ENCODE measurements around the gene SLC26A6. TPM values are rescaled to one million over a fixed set of nuclear protein-coding genes. Genes with fewer than 3 reads are reported as not detected.

The SLC26A6 gene
- total RNA-seq, 5 donors from 2014 or later (not counting 1 experiment from before 2014, with no cell fraction given): 16.2 to 36.4 (median 29.2) TPM

GRCh38 chr3:48672522-48672921 is 37.3 kb upstream of the SLC26A6 start:
- Mint-ChIP-seq H3K9me3 (no peaks in the 10 kb centered on the region), H3K4me1 (no peaks in the 10 kb centered on the region), H3K36me3 (peaks cover 11% of the 10 kb centered on the region), H3K27ac (peak overlapping the region in 1 of 2 donors; percentile 44), H3K4me3 (no peak overlapping the region), H3K27me3 (no peaks in the 10 kb centered on the region)
- Histone ChIP-seq H3K27me3 (replicated peaks in 1 of 2; ENCODE audit: control insufficient read depth in 2 of 2, extremely low read depth in 1 of 2, insufficient read depth in 2 of 2, low read length in 1 of 2) (no peaks in the 10 kb centered on the region), H3K27ac (ENCODE audit: low read length) (no peak overlapping the region), H3K9me3 (no peaks in the 10 kb centered on the region), H3K4me3 (ENCODE audit: control insufficient read depth in 1 of 2, extremely low read depth in 1 of 2, low read length in 1 of 2) (no peak overlapping the region), H3K36me3 (ENCODE audit: control insufficient read depth in 2 of 2, extremely low read depth in 1 of 2, insufficient read depth in 1 of 2, low read length in 1 of 2) (no peaks in the 10 kb centered on the region), H3K4me1 (ENCODE audit: control insufficient read depth in 1 of 2, extremely low read depth in 1 of 2, insufficient read depth in 2 of 2, low read length in 2 of 2) (no peaks in the 10 kb centered on the region)
- ChIA-PET POLR2A (interaction anchor here in 1 of 2 donors (0.6 kb wide), 1 partner anchor 51 kb away, joined by 4 read pairs; the partner anchor contains the start of gene TMEM89), CTCF (interaction anchor here in 1 of 2 donors (0.7 kb wide), 1 partner anchor 59 kb away, joined by 6 read pairs; no protein-coding TSS in a partner anchor)
- ATAC-seq (replicated peaks in 1 of 4): no peak
- WGBS (ENCODE audit: insufficient coverage): no CpG with 5 or more reads among the region's 1 CpG
- no peak for DNase-seq

- peaks cover 14 to 26% (median 18%) of the 10 kb centered on the region in 3 donors for H3K4me1 Mint-ChIP-seq
- WGBS (ENCODE audit: insufficient coverage): 83% methylated on average over 1 of the region's 4 CpGs
- ChIA-PET POLR2A (interaction anchor here in 1 of 2 donors (0.5 to 0.6 kb wide), 2 partner anchors 11 to 184 kb away, joined by 3 to 4 read pairs; no protein-coding TSS in a partner anchor), CTCF (interaction anchor here in 1 of 2 donors (0.7 kb wide), 1 partner anchor 49 kb away, joined by 6 read pairs; no protein-coding TSS in a partner anchor)
- DNase-seq: no peak
- H3K27me3 Mint-ChIP-seq: peaks cover 9 to 21% of the 10 kb centered on the region in 2 donors
- H3K9me3 Mint-ChIP-seq: no peaks in the 10 kb centered on the region
- Histone ChIP-seq H3K27me3 (replicated peaks in 1 of 2; ENCODE audit: control insufficient read depth in 2 of 2, extremely low read depth in 1 of 2, insufficient read depth in 2 of 2, low read length in 1 of 2) (peaks cover 0 to 47% of the 10 kb centered on the region in 2 experiments), H3K36me3 (ENCODE audit: control insufficient read depth in 2 of 2, extremely low read depth in 1 of 2, insufficient read depth in 1 of 2, low read length in 1 of 2) (no peaks in the 10 kb centered on the region), H3K9me3 (no peaks in the 10 kb centered on the region), H3K4me3 (ENCODE audit: control insufficient read depth in 1 of 2, extremely low read depth in 1 of 2, low read length in 1 of 2) (no peak overlapping the region), H3K4me1 (ENCODE audit: control insufficient read depth in 1 of 2, extremely low read depth in 1 of 2, insufficient read depth in 2 of 2, low read length in 2 of 2) (peaks cover 3 to 36% of the 10 kb centered on the region in 2 experiments), H3K27ac (ENCODE audit: low read length) (no peak overlapping the region)
- peak overlapping the region in 1 of 3 donors; percentile 20 for H3K4me3 Mint-ChIP-seq
- H3K36me3 Mint-ChIP-seq: no peaks in the 10 kb centered on the region
- no peak for ATAC-seq (replicated peaks in 1 of 4)
- no peak overlapping the region for H3K27ac Mint-ChIP-seq
Observed at GRCh38 chr3:48664929-48665328, 29.7 kb upstream of the SLC26A6 start.

GRCh38 chr3:48664313-48664644 is 29.0 kb upstream of the SLC26A6 start:
- Histone ChIP-seq H3K4me1 (ENCODE audit: control insufficient read depth in 1 of 2, extremely low read depth in 1 of 2, insufficient read depth in 2 of 2, low read length in 2 of 2) (peaks cover 3 to 36% of the 10 kb centered on the region in 2 experiments), H3K27ac (ENCODE audit: low read length) (no peak overlapping the region), H3K4me3 (ENCODE audit: control insufficient read depth in 1 of 2, extremely low read depth in 1 of 2, low read length in 1 of 2) (peak overlapping the region in 1 of 2 donors; percentile 77), H3K9me3 (no peaks in the 10 kb centered on the region), H3K36me3 (ENCODE audit: control insufficient read depth in 2 of 2, extremely low read depth in 1 of 2, insufficient read depth in 1 of 2, low read length in 1 of 2) (no peaks in the 10 kb centered on the region), H3K27me3 (replicated peaks in 1 of 2; ENCODE audit: control insufficient read depth in 2 of 2, extremely low read depth in 1 of 2, insufficient read depth in 2 of 2, low read length in 1 of 2) (peaks cover 2 to 54% of the 10 kb centered on the region in 2 experiments)
- Mint-ChIP-seq H3K27ac (no peak overlapping the region), H3K27me3 (peaks cover 13 to 22% of the 10 kb centered on the region in 2 donors), H3K9me3 (no peaks in the 10 kb centered on the region), H3K36me3 (no peaks in the 10 kb centered on the region), H3K4me3 (peak overlapping the region; percentile 68 to 78 (median 78)), H3K4me1 (peaks cover 14 to 26% (median 18%) of the 10 kb centered on the region in 3 donors)
- WGBS (ENCODE audit: insufficient coverage): 88% methylated on average over 6 of the region's 11 CpGs
- DNase-seq: no peak
- ATAC-seq (replicated peaks in 1 of 4): no peak
- ChIA-PET POLR2A (interaction anchor here in 1 of 2 donors (0.5 kb wide), 1 partner anchor 11 kb away, joined by 3 read pairs; no protein-coding TSS in a partner anchor), CTCF (no interaction called here)

GRCh38 chr3:48663489-48664312 is 28.4 kb upstream of the SLC26A6 start:
- ChIA-PET CTCF (no interaction called here), POLR2A (no interaction called here)
- Histone ChIP-seq H3K4me3 (ENCODE audit: control insufficient read depth in 1 of 2, extremely low read depth in 1 of 2, low read length in 1 of 2) (peak overlapping the region; percentile 66 to 77), H3K9me3 (no peaks in the 10 kb centered on the region), H3K27me3 (replicated peaks in 1 of 2; ENCODE audit: control insufficient read depth in 2 of 2, extremely low read depth in 1 of 2, insufficient read depth in 2 of 2, low read length in 1 of 2) (peaks cover 2 to 58% of the 10 kb centered on the region in 2 experiments), H3K4me1 (ENCODE audit: control insufficient read depth in 1 of 2, extremely low read depth in 1 of 2, insufficient read depth in 2 of 2, low read length in 2 of 2) (peaks cover 3 to 36% of the 10 kb centered on the region in 2 experiments), H3K36me3 (ENCODE audit: control insufficient read depth in 2 of 2, extremely low read depth in 1 of 2, insufficient read depth in 1 of 2, low read length in 1 of 2) (no peaks in the 10 kb centered on the region), H3K27ac (ENCODE audit: low read length) (peak overlapping the region; percentile 44)
- Mint-ChIP-seq H3K4me3 (peak overlapping the region; percentile 68 to 78 (median 78)), H3K4me1 (peaks cover 14 to 26% (median 18%) of the 10 kb centered on the region in 3 donors), H3K36me3 (no peaks in the 10 kb centered on the region), H3K9me3 (no peaks in the 10 kb centered on the region), H3K27ac (peak overlapping the region in 1 of 2 donors; percentile 27), H3K27me3 (peaks cover 19 to 25% of the 10 kb centered on the region in 2 donors)
- 3% methylated on average over 53 of the region's 66 CpGs for WGBS (ENCODE audit: insufficient coverage)
- DNase-seq (peak; percentile 49 to 90 (median 77)), ATAC-seq (replicated peaks in 1 of 4) (peak; percentile 74 to 84 (median 80))

- ATAC-seq (replicated peaks in 1 of 4) (peak in 3 of 4 experiments; percentile 14 to 31 (median 28)), DNase-seq (peak in 30 of 35 experiments; percentile 21 to 78 (median 42))
- Mint-ChIP-seq H3K4me1 (peaks cover 14 to 27% (median 18%) of the 10 kb centered on the region in 3 donors), H3K4me3 (peak within 1 kb of the TSS; percentile 68 to 78 (median 78)), H3K9me3 (no peaks in the 10 kb centered on the region), H3K27me3 (peaks cover 20 to 26% of the 10 kb centered on the region in 2 donors), H3K27ac (peak within 1 kb of the TSS in 1 of 2 donors; percentile 27), H3K36me3 (no peaks in the 10 kb centered on the region)
- CTCF ChIA-PET: no interaction called here
- Histone ChIP-seq H3K4me3 (ENCODE audit: control insufficient read depth in 1 of 2, extremely low read depth in 1 of 2, low read length in 1 of 2) (peak within 1 kb of the TSS; percentile 66 to 77), H3K27ac (ENCODE audit: low read length) (peak within 1 kb of the TSS; percentile 44), H3K4me1 (ENCODE audit: control insufficient read depth in 1 of 2, extremely low read depth in 1 of 2, insufficient read depth in 2 of 2, low read length in 2 of 2) (peaks cover 3 to 36% of the 10 kb centered on the region in 2 experiments), H3K36me3 (ENCODE audit: control insufficient read depth in 2 of 2, extremely low read depth in 1 of 2, insufficient read depth in 1 of 2, low read length in 1 of 2) (no peaks in the 10 kb centered on the region), H3K9me3 (no peaks in the 10 kb centered on the region), H3K27me3 (replicated peaks in 1 of 2; ENCODE audit: control insufficient read depth in 2 of 2, extremely low read depth in 1 of 2, insufficient read depth in 2 of 2, low read length in 1 of 2) (peaks cover 2 to 58% of the 10 kb centered on the region in 2 experiments)
- WGBS (ENCODE audit: insufficient coverage): 4% methylated on average over 44 of the region's 52 CpGs
- POLR2A ChIA-PET: no interaction called here
Observed at GRCh38 chr3:48662753-48663488, 27.7 kb upstream of the SLC26A6 start, which contains the start of gene CELSR3. Gene CELSR3 (minus strand): TSS chr3:48662886. CDS start chr3:48662634, 252 bp downstream.

All from T-cell (primary cell).